Stimulated activated CD8-positive, alpha-beta memory T cell treated with anti-CD3 and anti-CD28 coated beads, Interleukin-12 subunit alpha, Interleukin-12 subunit beta, amount 100 ng/mL, for 1 hour (primary cell): ENCODE measurements around the gene SWSAP1.

ENCODE experiments used
- DNase-seq: peaks from one replicate; pipeline ENCODE4 v3.0.0-alpha.2; 2020; ENCODE audit warnings: low read depth

SWSAP1 gene

DNA sequence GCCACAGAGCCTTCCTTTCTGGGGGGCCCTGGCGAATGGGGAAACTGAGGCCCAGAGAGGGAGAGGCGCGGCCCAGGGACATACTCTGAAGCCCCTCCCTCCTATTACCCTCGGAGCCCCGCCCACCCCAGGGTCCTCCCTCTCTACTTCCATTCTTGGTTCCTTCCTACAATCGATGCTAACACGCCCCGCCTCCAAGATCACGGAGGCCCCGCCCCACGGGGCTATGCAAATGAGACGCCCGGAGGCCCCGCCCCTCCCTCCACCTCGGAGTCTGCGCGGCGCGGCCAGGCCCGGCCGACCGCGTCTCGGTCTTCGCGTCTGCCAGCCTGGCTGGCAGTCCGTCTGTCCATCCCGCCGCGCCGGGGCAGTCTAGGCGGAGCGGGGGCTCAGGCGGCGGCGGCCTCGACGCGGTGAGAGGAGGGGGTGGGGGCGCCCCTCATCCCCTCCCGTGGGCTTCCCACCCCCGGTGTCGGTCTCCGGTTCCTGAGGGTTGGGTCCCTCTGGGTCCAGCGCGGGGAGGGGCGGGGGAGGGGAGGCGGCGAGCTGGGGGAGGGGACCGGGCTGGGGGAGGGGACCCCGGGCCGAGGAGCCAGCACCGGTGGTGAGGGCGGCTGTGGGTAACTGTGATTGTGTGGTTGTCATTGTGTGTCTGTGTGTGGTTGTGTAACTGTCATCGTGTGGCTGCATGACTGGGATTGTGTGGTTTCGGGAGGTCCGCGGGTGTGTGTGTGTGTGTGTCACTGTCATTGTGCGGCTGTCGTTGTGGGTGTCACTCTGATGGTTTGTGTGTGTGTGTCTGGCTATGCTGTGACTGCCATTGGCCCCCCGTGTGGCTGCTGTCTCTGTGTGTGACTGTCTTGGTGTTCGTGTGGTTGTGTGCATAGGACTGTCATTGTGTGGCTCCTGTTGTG, 19.0 kb upstream of the SWSAP1 start, which contains the start of gene PLPPR2:
Gene PLPPR2, plus strand, starts transcription at position 273 of the 914 bp plus-strand sequence. CDS start 2,242 bp downstream, outside the sequence.
- peak; percentile 66 for DNase-seq

DNA sequence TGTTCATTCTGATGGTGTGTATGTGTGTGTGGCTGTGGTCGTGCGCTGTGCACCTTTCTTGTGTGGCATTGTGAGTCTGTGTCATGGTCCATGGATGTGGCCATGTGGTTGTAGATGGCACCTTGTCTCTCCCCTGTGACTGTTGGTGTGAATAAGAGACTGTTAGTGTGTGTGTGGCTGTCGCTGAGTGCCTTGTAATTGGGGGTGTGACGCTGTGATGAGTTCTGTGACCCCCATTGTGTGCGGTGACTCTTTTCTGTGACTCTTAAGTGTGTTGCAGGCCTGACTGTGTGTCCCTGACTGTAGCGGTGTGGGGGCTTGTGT, 18.4 kb upstream of the SWSAP1 start:
- DNase-seq = no peak

DNA sequence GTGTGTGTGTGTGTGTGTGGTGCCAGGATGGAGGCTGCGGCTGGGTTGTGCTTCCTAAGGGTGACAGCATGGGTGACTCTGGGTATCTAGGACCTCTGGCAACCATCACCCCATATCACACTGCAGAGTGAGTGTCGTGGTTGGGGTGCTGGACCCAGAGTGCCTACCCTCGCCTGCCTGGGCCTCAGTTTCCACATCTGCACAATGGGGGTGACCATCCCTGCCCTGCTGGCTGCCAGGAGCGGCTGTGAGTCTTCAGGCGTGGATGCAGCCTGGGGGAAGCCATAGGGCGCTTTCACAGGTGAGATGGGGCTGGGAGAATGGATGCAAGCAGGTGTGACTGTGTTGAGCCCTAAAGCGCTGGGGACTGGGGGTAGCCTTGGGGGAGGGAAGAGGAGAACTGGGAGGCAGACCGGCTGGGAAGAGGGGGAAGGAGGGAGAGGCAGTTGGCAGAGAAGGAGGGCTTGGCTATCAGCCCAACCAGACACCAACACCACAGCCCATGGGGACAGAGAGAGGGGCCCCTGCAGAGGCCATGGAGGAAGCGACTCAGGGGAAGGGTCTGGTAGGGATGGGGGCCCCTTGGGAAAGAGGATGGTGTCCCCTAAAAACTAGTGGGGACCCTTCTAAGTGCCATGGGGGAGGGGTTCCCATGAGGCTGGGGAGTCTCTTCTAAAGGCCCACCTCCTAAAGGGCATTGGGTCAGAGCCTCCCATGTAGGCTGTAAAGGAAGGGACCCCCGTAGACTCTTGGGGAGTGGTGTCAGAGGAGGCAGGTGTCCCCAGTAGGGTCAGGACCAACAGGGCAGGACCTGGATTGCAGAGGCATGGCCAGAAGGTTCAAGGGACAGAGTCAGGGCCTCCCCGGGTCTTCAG, 17.6 kb upstream of the SWSAP1 start:
- DNase-seq = no peak

DNA sequence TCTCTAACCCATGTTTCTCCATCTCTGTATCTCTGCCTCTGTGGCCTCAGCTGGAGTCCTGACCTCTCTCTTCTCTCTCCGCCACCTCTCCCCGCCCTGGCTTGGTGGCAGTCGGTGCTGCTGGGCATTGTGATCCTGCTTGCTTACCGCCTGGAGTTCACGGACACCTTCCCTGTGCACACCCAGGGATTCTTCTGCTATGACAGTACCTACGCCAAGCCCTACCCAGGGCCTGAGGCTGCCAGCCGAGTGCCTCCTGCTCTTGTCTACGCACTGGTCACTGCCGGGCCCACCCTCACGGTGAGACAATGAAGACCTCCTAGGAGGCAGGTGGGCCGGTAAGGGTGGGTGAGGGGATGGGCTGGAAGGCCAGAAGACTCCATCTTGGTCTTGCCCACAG, 15.0 kb upstream of the SWSAP1 start:
- DNase-seq = no peak

DNA sequence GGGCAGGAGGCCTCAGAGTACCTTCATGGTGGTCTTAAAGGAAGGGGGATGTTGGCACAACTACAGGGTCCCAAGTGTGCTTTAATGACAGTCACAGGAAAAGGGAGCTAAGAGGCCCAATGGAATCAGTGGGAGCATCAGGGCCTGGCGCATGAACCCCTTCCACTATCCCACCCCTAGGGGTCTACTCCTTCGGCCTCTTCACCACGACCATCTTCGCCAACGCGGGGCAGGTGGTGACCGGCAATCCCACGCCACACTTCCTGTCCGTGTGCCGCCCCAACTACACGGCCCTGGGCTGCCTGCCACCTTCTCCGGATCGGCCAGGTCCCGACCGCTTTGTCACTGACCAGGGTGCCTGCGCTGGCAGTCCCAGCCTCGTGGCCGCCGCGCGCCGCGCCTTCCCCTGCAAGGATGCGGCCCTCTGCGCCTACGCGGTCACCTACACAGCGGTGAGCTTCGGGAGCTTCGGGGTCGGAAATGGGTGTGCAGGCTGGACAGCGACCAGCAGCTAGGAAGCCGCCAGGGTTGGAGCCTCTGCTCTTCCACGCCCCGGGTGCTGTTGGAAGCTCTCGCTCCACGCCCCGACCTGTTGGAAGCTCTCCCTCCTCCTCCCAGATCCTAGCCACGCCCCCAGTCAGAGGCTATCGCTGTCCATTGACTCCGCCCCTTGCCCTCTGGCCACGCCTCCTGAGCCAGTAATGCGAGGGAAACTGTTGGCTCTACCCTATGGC, 13.3 kb upstream of the SWSAP1 start:
- no peak for DNase-seq

DNA sequence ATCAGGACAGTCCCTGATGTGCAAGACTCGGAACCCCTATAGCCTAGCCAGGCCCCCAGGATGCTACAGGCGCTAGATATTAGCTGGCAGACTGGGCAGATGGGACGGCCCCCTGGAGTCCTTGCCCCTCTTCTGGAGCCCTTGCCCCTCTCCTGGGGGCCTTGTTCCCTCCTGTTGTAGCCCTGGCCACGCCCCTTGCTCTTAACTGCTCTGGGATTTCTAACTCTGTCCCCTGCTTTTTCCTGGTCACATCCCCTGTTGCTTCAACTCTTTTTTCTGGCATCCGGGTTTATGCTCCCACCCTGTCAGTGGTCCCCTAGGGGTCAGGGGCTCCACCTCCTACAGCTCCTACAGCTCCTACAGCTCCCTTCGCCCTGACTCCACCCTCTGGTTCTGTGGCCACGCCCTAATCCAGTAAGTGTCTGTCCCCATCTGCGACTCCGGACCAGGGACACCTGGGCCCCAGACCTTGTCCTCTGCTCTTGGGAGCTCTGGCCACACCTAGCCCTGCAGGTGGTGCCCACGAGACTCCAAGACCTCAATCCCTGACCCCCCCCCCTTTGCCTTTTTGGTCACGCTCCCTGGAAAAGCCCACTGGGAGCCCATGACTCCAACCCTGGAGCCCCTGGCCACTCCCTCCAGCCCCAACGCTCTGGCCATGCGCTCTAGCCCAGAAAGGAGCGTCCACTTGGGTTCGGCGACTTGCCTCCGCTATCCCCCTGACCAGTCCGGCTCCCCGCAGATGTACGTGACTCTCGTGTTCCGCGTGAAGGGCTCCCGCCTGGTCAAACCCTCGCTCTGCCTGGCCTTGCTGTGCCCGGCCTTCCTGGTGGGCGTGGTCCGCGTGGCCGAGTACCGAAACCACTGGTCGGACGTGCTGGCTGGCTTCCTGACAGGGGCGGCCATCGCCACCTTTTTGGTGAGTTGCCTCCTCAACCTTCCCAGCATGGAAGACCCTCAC, 12.4 kb upstream of the SWSAP1 start:
- DNase-seq = no peak

DNA sequence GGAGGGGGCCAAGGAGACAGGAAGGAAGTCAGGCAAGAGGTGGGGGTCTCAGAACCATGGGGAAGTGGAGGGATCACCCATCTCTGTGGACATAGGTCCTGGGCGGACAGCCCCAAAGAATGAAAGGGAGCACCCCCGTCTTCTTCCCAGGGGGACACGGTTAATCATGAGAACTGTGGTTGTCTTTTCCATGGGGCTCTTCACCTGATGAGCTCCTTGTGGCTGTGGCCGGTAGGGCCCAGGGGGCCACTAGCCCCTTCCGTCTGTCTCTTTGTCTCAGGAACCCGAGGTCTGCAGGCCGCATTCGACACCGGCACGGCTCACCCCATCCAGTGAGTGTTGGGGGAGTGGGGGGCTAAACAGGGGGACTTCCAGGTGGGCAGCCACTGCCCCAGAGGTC, 10.6 kb upstream of the SWSAP1 start:
- DNase-seq = no peak

DNA sequence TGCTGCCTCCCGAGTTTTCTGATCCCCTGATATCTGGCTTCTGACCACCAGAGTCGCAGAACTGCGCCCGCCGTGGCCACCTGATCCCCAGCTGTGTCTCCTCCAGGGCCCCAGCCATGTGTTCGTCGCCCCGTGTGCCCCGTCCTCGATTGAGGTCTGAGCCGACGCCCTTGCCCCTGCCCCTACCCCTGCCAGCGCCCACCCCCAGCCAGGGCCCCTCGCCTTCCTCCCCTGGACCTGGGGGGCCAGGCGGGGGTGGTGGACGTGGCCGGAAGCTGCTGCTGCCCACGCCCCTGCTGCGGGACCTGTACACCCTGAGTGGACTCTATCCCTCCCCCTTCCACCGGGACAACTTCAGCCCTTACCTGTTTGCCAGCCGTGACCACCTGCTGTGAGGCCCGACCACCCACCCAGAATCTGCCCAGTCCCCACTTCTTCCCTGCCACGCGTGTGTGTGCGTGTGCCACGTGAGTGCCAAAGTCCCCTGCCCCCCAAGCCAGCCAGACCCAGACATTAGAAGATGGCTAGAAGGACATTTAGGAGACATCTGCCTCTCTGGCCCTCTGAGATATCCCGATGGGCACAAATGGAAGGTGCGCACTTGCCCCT, 10.1 kb upstream of the SWSAP1 start:
- DNase-seq = no peak

DNA sequence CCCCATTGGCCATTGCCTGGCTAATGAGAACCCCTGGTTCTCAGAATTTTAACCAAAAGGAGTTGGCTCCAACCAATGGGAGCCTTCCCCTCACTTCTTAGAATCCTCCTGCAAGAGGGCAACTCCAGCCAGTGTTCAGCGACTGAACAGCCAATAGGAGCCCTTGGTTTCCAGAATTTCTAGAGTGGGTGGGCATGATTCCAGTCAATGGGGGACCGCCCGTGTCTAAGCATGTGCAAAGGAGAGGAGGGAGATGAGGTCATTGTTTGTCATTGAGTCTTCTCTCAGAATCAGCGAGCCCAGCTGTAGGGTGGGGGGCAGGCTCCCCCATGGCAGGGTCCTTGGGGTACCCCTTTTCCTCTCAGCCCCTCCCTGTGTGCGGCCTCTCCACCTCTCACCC, 9.5 kb upstream of the SWSAP1 start:
- DNase-seq = no peak

DNA sequence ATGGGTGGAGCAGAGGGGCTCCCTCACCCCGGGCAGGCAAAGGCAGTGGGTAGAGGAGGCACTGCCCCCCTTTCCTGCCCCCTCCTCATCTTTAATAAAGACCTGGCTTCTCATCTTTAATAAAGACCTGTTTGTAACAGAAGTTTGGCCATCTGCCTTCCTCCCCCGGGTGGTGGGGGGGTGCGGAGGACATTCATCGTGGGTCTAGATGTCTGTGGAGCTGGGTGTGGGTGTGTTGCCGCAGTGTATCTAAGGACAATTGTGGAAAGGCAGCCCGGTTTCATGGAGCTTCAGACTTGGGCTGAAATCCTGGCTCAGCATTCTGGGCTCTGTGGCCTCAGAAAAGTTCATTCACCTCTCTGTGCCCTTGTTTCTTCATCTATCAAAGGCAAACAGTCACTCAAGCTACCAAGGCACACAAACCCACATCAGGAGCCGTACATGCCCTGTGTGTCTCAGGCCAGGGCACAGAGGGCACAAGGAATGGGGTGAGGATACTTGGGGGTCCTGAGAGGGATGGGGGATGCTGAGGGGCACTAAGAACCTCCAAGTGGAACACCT, 8.8 kb upstream of the SWSAP1 start:
- no peak for DNase-seq

DNA sequence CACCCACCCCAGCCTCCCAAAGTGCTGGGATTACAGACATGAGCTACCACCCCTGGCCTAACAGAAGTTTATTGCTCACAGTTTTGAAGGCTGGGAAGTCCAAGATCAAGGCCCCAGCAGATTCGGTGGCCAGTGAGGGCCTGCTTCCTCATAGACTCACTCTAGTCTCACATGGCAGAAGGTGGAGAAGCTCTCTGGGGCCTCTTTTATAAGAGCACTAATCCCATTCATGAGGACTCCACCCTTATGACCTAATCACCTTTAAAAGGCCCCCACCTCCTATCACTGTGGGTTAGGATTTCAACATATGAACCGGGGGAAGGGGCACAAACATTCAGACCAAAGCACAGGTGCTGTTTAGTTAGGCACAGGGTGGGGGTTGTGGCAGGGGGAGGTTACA, 6.9 kb upstream of the SWSAP1 start:
- no peak for DNase-seq

DNA sequence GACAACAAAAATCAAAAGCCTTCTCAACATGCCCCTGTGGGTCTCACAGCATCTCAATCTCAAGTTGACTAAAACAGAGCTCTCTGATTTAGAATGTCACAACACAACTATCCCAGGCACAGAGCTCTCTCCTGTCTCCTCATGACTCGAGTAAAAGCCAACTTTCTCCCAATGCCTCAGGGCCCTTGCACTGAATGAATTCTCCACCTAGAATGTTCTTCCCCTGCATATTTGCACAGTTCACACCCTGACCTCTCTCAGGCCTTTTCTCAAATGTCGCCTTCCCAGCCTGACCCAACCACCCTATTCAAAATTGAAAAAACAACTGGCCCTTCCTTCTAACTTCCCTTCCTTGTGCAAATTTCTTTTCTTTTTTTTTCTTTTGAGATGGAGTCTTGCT, 3.7 kb upstream of the SWSAP1 start:
- no peak for DNase-seq

DNA sequence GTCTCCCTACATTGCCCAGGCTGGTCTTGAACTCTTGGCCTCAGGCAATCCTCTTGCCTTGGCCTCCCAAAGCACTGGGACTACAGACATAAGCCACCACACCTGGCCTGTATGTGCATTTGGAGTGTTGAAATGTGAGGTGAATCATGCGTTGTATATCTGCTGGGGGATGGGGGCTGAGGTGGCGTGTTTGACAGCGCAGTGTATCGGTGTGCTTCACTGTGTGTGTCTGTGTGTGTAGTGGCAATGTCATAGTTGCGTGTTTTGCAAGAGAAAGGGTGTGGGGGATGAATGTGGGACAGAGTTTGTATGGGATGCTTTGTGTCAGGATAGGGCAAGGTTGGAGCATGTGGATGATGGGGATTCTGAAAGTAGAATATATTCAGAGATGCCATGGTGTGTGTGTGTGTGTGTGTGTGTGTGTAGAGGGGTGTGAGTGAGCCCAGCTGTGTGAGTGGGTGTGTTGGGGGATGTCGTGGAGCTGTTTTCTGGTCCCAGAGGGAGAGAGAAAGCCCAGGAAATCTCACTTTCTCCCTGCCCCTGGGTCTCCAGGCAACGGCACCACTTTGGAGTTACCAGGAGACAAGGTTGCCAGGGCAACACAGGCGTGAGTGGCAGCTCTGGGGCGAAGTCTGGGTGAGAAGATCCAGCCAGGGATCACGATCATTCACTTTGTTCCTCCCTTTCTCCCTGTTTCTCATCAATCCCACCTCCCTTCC, 1.1 kb upstream of the SWSAP1 start:
- DNase-seq = no peak

DNA sequence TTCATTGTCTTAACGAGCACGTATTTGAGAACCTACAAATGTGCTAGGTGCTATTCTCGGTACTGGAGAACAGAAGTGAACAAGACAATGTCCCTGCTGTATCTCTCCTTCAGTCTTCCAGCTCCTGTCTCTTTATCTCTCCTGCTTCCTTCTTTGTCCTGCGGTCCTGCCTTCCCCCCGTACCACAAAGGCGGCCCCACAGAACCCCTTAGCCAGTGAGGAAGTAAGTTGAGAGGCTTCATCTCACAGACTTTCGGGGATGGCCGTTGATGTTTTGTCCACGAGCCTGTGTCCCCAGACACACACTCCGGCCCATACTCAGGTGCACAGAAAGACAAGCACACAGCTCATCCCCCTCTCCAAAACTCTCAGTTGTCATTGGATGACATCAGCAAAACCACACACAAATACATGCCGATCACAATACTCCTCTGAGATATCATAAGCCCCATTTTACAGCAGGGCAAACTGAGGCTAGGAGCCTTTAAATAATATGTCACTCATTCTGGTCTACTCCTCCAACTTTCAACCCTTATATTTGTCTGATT, 507 bp upstream of the SWSAP1 start:
- DNase-seq = no peak

DNA sequence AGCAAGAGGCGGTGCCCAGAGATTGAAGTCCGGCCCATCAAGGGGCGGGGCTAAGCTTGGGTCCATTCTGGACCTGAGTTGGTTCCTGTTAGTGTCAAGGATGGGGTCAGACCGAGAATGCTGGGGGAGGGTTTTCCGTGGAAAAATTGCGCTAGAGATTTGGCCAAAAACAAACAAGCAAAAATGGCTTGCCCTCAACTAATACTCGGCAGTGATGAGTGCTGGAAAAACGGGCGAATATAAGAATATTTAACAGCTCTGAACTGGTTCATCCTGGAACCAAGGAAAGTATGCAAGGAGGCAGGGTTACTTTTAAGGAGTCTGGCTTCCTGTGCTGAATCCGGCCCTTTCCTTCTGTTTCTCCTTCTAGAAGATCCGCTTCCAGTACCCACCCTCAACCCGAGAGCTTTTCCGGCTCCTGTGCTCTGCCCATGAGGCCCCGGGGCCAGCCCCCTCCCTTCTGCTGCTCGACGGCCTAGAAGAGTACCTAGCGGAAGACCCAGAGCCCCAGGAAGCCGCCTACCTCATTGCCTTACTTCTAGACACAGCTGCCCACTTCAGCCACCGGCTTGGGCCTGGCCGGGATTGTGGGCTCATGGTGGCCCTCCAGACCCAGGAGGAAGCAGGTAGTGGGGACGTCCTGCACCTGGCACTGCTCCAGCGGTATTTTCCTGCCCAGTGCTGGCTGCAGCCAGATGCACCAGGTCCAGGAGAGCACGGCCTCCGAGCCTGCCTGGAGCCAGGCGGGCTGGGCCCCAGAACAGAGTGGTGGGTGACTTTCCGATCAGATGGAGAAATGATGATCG, 880 bp downstream of the SWSAP1 start:
- DNase-seq = peak; percentile 44

DNA sequence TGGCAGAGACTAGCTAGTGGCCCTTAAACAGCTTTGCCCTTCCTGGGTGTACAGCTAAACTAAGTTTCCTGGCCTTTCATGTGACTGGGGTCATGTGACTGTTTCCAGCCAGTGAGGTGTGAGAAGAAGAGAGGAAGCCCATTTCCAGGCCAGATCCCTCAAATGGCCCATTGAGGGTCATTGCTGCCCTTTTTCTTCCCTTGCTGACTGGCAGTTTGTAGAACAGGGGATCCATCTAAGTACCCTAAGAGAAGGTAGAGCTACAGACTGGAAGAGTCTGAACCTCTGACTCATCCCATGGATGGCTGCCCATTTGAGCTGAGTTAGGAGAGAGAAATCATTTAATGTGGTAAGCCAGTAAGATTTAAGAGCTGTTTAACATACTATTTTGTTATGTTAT, 2.8 kb downstream of the SWSAP1 start:
- DNase-seq = no peak

DNA sequence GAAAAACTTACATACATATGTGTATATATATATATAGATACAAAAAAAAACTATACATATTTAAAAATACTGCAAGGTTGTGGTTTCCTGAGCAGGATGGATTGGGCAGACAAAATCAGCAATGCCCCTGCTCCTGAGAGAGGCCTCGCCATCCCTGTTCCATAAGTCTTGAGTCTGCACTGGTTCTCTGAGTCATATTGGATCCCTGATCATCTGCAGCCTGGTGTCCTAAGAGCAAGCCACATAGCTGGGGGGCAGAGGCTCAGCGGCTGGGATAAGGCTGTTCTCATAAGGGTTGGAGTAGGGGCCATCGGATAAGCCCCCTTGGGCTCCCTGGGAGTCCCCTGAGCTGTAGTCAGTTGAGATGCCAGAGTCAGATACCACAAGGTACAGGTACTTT, 3.3 kb downstream of the SWSAP1 start:
- no peak for DNase-seq

DNA sequence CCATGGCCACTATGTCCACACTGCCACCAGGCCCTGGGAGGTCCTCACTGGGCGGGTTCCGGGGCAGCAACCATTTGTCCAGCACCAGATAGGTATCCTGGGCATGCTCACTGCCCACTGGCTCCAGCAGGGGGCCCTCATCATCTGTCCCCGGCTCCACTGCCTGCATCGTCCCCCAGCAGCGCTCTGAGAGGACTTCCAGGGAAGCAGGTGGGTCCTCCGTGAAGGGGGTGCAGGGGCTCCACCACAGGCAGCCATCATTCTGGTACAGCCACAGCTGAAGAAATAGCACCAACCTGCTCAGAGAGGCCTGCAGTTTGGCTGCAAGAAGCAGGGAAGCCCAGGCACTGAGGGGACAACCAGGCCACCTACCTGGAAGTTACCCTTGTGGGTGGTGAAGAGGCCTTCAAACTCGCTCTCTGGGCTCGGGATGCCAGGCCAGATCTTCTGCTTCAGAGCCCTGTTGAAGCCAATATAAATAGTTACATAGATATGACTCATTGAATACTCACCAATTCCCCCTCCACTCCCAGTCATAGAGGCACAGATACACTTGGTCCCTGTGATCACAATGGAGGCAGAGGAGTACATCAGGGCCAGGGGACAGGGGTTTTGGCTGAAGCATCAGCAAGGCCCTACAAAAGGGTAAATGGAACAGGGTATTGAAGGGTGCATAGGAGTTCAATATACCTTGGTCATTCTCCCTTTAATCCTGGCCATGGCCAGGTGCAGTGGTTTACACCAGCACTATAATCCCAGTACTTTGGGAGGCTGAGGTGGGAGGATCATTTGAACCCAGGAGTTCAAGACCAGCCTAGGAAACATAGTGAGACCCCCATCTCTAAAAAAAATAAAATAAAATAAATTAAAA, 4.1 kb downstream of the SWSAP1 start:
- DNase-seq = no peak
